ENCODE measurements around the gene DCAF11.

Gene DCAF11

DNA sequence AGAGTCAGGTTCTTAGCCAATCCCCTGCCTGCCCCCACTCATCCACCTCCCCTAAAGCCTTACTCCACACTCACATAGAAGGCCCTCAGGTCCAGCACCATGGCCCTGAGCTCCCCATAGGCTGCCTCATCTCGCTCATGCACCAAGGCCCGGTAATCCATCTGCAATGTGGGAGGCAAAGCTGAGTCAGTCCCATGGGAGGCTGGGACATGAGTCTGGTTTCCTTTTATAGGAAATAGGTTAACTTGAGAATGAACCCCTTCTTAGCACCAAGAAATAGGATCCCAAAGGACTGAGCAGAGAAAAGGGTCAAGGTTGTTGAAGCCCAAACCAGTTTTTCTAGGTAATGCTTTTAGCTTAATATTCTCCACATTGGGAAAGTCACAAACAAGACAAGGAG is 28.9 kb downstream of the DCAF11 start:
- TF ChIP-seq, protein P1, sequence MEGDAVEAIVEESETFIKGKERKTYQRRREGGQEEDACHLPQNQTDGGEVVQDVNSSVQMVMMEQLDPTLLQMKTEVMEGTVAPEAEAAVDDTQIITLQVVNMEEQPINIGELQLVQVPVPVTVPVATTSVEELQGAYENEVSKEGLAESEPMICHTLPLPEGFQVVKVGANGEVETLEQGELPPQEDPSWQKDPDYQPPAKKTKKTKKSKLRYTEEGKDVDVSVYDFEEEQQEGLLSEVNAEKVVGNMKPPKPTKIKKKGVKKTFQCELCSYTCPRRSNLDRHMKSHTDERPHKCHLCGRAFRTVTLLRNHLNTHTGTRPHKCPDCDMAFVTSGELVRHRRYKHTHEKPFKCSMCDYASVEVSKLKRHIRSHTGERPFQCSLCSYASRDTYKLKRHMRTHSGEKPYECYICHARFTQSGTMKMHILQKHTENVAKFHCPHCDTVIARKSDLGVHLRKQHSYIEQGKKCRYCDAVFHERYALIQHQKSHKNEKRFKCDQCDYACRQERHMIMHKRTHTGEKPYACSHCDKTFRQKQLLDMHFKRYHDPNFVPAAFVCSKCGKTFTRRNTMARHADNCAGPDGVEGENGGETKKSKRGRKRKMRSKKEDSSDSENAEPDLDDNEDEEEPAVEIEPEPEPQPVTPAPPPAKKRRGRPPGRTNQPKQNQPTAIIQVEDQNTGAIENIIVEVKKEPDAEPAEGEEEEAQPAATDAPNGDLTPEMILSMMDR (IDR thresholded peaks at IDR 0.05; ENCODE audit: insufficient read depth, missing control alignments): no peak
- no peak for FAIRE-seq
- no peak for DNase-seq (ENCODE audit: insufficient read length, low spot score)

DNA sequence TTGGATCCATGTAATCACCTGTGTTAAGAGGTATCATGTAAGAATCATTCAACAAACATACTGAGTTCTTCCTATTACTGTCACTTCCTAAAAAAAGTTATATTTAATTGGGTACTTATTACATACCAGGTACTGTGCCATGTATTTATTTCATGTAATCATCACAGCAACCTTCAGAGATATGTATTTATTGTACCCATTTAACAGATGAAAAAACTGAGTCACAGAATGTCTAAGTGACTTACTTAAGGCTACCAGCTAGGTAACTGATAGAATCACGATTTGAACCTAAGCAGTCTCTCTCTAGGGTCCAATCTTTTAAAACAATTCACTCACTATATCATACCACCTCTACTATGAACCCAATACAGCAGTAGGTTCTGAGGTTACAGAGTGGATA is 29.9 kb downstream of the DCAF11 start:
- DNase-seq (ENCODE audit: insufficient read length, low spot score) (no peak), FAIRE-seq (no peak)
- TF ChIP-seq, protein P1 (IDR thresholded peaks at IDR 0.05; ENCODE audit: insufficient read depth, missing control alignments): no peak

DNA sequence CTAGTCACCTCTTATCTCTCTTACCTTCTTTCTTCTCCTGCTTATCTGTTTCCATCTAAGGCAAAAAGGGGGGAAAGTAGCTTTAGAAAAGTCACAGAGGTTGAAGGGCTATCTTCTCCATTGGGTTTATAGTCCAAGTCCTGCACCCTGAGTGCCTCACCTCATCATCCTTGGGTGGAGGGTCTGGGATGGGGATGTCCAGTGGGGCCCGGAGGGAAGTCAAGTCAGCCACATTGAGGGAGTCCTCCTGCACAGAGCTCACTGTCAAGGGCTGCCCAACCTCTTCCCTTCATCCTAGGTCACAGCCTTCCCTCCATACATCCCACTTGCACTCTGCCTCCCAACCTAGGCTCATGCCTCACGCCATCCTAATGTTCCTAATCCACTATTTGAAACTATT is 30.6 kb downstream of the DCAF11 start:
- FAIRE-seq (no peak), DNase-seq (ENCODE audit: insufficient read length, low spot score) (no peak)
- TF ChIP-seq, protein P1 (IDR thresholded peaks at IDR 0.05; ENCODE audit: insufficient read depth, missing control alignments): no peak

DNA sequence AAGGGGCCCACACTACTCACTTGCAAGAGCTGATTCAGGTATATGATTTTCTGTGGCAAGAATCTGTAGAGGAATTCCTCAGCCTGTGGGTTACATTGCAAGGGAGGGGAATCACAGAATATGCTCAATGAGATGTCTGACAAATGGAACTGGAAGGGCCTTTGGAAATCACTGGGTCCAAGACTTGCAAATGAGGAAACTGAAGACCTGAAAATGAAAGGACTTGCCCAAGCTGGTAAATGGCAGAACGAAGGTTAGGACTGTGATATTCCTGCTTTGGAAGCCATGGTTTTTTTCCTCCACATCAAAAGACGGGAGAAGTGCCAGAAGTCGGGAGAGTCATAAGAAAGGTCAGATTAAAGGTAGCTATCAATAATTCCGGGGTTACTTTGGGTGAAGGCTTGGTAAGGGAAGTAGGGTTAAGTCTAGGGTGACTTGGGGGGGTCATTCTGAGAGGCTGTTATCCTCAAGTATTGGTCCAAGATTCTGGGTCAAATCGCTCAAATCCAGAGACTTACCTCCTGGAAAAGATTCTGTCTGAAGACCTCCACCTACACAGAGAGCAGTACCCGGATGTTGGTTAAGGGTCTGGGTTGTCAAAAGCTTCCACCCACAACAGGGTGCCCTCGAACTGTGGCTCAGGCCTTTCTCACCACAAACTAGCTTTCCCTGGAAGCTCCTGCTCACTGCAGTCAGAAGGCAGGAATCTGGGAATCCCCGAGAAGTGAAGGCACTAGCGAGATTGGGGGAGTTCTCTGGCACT is 31.3 kb downstream of the DCAF11 start:
- DNase-seq (ENCODE audit: insufficient read length, low spot score) (no peak), FAIRE-seq (no peak)
- TF ChIP-seq, protein P1 (IDR thresholded peaks at IDR 0.05; ENCODE audit: insufficient read depth, missing control alignments): no peak

DNA sequence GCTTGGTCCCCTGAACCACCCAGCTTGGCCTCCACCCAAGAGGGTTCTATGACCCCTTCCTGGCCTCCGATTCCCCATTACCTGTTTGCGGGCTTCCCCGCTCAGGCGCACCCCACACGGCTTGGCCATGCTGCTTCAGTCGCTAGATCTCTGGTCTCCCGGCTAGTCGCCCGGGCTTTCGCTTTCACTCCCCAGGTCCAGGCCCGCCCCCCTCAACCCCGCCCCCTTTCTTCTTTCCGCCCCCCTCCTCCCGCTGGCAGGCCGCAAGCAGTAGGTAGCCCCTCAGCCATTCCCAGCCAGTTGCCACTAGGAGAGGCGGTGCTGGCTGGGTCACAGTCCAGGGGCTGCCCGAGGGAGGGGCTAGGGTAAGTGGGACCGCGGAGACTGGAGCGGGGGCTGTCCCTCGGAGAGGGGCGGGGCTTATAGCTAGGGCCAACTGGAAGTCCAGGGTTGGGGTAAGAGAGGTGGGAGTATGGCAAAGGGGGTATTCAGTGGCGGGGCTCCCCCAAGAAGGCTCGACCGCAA is 31.9 kb downstream of the DCAF11 start, which contains the start of gene PSME2:
Gene PSME2, minus strand, starts transcription at position 158 of the 525 bp plus-strand sequence. Its CDS starts 29 bp downstream, at position 129.
- TF ChIP-seq, protein P1 (IDR thresholded peaks at IDR 0.05; ENCODE audit: insufficient read depth, missing control alignments): no peak
- FAIRE-seq (no peak), DNase-seq (ENCODE audit: insufficient read length, low spot score) (peak; percentile 80)

DNA sequence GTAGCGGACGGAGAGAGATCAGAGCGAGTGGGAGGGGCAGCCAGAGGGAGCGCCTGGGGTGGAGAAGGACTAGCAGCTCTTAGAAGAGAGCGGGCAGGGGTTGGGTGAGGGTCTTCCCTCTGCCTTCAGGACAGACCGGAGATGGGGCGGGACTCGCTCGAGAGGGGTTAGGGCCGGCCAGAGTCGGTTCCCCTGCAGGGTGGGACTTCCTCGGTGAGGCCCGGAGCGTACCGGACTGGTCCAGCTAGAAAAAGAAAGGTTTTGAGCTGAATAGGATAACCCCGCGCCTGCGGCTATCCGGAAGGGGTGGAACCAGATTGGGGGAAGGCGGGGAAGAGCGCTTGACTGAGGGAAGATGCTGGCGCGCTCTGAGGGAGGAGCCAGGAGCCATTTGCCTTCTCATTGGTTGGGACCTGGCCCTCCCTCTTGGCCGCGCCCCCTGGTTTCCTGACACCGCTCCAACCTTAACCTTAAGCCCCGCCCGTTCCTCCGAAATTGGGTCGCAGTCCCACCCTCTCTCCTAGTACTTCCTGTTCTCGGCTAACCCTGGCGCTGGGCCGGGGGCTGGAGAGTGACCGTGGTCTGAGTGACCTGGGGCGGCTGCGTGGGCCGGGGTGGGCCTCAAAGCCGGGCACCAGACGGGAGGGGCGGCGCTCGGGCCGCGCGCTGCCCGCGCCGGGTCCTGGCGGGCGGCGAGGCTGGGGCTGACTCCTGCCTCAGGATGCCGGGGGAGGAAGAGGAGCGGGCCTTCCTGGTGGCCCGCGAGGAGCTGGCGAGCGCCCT is 32.6 kb downstream of the DCAF11 start, which contains the start of gene RNF31:
Gene RNF31, plus strand, starts transcription at position 521 of the 783 bp plus-strand sequence. Its CDS starts 201 bp downstream, at position 722.
- TF ChIP-seq, protein P1 (IDR thresholded peaks at IDR 0.05; ENCODE audit: insufficient read depth, missing control alignments): no peak
- DNase-seq (ENCODE audit: insufficient read length, low spot score) (peak; percentile 82), FAIRE-seq (no peak)
